HFFc6 (cell line): ENCODE measurements around the gene LENEP. TPM values are rescaled to one million over a fixed set of nuclear protein-coding genes. Genes with fewer than 3 reads are reported as not detected.

Source experiments
- DNase-seq: peaks from one replicate; pipeline ENCODE4 v3.0.0-alpha.2; 2018
- H3K27ac Mint-ChIP-seq: 2 replicates; pipeline ENCODE4 v1.8.0; 2020; ENCODE audit warnings: mild to moderate bottlenecking, mixed read lengths
- H3K27me3 Mint-ChIP-seq: 2 replicates; pipeline ENCODE4 v1.8.0; 2021; ENCODE audit warnings: mild to moderate bottlenecking, moderate library complexity, mixed read lengths; ENCODE audit not compliant: insufficient read depth
- H3K36me3 Mint-ChIP-seq: 2 replicates; pipeline ENCODE4 v1.8.0; 2021; ENCODE audit warnings: low read depth, mixed read lengths
- H3K4me1 Mint-ChIP-seq: 2 replicates; pipeline ENCODE4 v1.8.0; 2020; ENCODE audit warnings: low read depth, mixed read lengths
- H3K4me3 Mint-ChIP-seq: 2 replicates; pipeline ENCODE4 v1.8.0; 2020; ENCODE audit warnings: mild to moderate bottlenecking, moderate library complexity, mixed read lengths
- H3K9me3 Mint-ChIP-seq: 2 replicates; pipeline ENCODE4 v1.8.0; 2020; ENCODE audit warnings: mild to moderate bottlenecking, mixed read lengths
- total RNA-seq, 6 experiments: library from RNA; stranded (reverse); fragmentation: NEBNext Ultra II Directional; extraction: Animal tissue kit (Norgen Biotek cat#: 25700); gene quantifications; 2 replicates in 1 of 6; 3 replicates in 5 of 6; pipeline ENCODE4 v1.2.3, GENCODE V29; 2021
- TF ChIP-seq, protein P1 (sequence below): fragments of 200-600 bp; sonication (generic); IDR thresholded peaks from 2 replicates; pipeline ENCODE4 v1.5.0; 2021; ENCODE audit warnings: antibody characterized with exemption, mild to moderate bottlenecking

Gene LENEP
- total RNA-seq, 6 experiments from 2014 or later = 0.46 TPM; not detected in 5

GRCh38 chr1:154961207-154962155, 31.9 kb upstream of the LENEP start, which contains the start of gene PYGO2:
TSS of gene PYGO2 (minus strand) at chr1:154961782. CDS start at chr1:154961576, 206 bp downstream.
- peak within 1 kb of the TSS; percentile 94 for H3K4me3 Mint-ChIP-seq

GRCh38 chr1:154962156-154962749, 31.1 kb upstream of the LENEP start:
- TF ChIP-seq, protein P1, sequence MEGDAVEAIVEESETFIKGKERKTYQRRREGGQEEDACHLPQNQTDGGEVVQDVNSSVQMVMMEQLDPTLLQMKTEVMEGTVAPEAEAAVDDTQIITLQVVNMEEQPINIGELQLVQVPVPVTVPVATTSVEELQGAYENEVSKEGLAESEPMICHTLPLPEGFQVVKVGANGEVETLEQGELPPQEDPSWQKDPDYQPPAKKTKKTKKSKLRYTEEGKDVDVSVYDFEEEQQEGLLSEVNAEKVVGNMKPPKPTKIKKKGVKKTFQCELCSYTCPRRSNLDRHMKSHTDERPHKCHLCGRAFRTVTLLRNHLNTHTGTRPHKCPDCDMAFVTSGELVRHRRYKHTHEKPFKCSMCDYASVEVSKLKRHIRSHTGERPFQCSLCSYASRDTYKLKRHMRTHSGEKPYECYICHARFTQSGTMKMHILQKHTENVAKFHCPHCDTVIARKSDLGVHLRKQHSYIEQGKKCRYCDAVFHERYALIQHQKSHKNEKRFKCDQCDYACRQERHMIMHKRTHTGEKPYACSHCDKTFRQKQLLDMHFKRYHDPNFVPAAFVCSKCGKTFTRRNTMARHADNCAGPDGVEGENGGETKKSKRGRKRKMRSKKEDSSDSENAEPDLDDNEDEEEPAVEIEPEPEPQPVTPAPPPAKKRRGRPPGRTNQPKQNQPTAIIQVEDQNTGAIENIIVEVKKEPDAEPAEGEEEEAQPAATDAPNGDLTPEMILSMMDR = peak; percentile 16
- H3K27ac Mint-ChIP-seq = peak overlapping the region; percentile 89
- peaks cover 24% of the 10 kb centered on the region for H3K36me3 Mint-ChIP-seq
- H3K9me3 Mint-ChIP-seq = no peaks in the 10 kb centered on the region
- DNase-seq = no peak
- H3K4me3 Mint-ChIP-seq = peak overlapping the region; percentile 85
- peaks cover 53% of the 10 kb centered on the region for H3K4me1 Mint-ChIP-seq
- H3K27me3 Mint-ChIP-seq = peaks cover 9% of the 10 kb centered on the region

More at GRCh38 chr1:154961207-154962155, 31.9 kb upstream of the LENEP start, which contains the start of gene PYGO2:
- Mint-ChIP-seq H3K4me1 (peaks cover 57% of the 10 kb centered on the region), H3K36me3 (peaks cover 24% of the 10 kb centered on the region), H3K27me3 (peaks cover 9% of the 10 kb centered on the region; the same call in 1 of the 2 replicates), H3K9me3 (no peaks in the 10 kb centered on the region), H3K27ac (peak within 1 kb of the TSS; percentile 89)
- DNase-seq = peak; percentile 70
- TF ChIP-seq, protein P1 = peak; percentile 77

GRCh38 chr1:154962795-154963330, 30.5 kb upstream of the LENEP start:
- Mint-ChIP-seq H3K4me3 (peak overlapping the region; percentile 85), H3K27me3 (peaks cover 9% of the 10 kb centered on the region), H3K9me3 (no peaks in the 10 kb centered on the region), H3K27ac (peak overlapping the region; percentile 89), H3K4me1 (peaks cover 54% of the 10 kb centered on the region), H3K36me3 (peaks cover 26% of the 10 kb centered on the region)
- DNase-seq = no peak
- TF ChIP-seq, protein P1 = no peak

DNA sequence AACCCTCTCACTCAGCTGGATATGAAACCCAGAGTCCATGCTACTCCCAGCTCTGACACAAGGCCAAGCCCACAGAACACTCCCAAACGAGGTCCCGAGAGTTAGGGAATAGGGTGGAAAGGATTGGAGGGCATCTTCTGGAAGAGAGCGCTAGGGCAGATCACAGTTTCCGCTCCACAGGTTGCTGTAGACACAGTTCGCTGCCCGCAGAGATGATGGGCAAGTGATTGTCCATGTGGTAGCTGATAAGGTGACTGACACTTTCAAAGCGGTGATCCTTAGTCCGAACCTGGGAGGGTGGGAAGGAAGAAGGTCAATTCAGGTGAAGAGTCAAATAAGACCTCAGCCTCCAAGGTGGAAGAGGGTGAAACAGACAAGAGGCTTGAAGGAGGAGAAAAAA, 29.7 kb upstream of the LENEP start:
- H3K4me3 Mint-ChIP-seq = 0 out of 2 replicates have a peak overlapping the region, but pooled peaks have one; percentile 9
- no peak for DNase-seq
- peaks cover 34% of the 10 kb centered on the region for H3K36me3 Mint-ChIP-seq

DNA sequence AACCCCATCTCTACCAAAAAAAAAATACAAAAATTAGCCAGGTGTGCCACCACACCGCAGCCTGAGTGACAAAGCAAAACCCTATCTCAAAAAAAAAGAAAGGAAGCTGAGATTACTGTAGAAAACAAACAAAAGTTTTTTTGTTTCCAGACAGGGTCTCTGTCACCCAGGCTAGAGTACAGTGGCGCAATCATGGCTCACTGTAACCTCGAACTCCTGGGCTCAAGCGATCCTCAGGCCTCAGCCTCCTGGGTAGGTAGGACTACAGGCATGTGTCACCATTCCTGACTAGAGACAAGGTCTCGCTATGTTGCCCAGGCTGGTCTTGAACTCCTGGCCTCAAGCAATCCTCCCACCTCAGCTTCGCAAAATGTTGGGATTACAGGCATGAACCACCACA, 29.0 kb upstream of the LENEP start:
- H3K27ac Mint-ChIP-seq = peak overlapping the region; percentile 67
- H3K4me1 Mint-ChIP-seq = peaks cover 69% of the 10 kb centered on the region
- H3K36me3 Mint-ChIP-seq = peaks cover 41% of the 10 kb centered on the region
- H3K27me3 Mint-ChIP-seq = peaks cover 13% of the 10 kb centered on the region
- TF ChIP-seq, protein P1 = no peak
- no peak for DNase-seq
- no peak overlapping the region for H3K4me3 Mint-ChIP-seq
- H3K9me3 Mint-ChIP-seq = no peaks in the 10 kb centered on the region

More for the DNA sequence above, 29.7 kb upstream of the LENEP start:
- no peaks in the 10 kb centered on the region for H3K9me3 Mint-ChIP-seq
- H3K4me1 Mint-ChIP-seq = peaks cover 62% of the 10 kb centered on the region
- TF ChIP-seq, protein P1 = no peak
- peaks cover 9% of the 10 kb centered on the region for H3K27me3 Mint-ChIP-seq
- peak overlapping the region; percentile 67 for H3K27ac Mint-ChIP-seq
